Myocyte (in vitro differentiated cells): ENCODE data around the gene EYA3. TPM values are rescaled to one million over a fixed set of nuclear protein-coding genes. Genes with fewer than 3 reads are reported as not detected.

Experiments
- DNase-seq: peaks from one replicate; pipeline ENCODE4 v3.0.0-alpha.2; 2012; ENCODE audit warnings: low read depth
- total RNA-seq: library from RNA; depleted of rRNA; stranded (reverse); fragments of >200 nt; gene quantifications from 2 replicates; pipeline ENCODE4 v1.2.3, GENCODE V29; 2014

Gene EYA3
- total RNA-seq, 1 donor from 2014 or later = 22.0 TPM

- no peak for DNase-seq
These were observed 146.5 kb downstream of the EYA3 start for GRCh38 chr1:27941671-27942540.

GRCh38 chr1:27940870-27941560, 147.4 kb downstream of the EYA3 start:
- DNase-seq = no peak

GRCh38 chr1:27940297-27940696, 148.1 kb downstream of the EYA3 start:
- DNase-seq = peak; percentile 58

GRCh38 chr1:27938488-27938887, 149.9 kb downstream of the EYA3 start:
- no peak for DNase-seq

- DNase-seq = no peak
These were observed 150.9 kb downstream of the EYA3 start for GRCh38 chr1:27937524-27937836.

- DNase-seq = no peak
These were observed 152.0 kb downstream of the EYA3 start for GRCh38 chr1:27936370-27936769.

GRCh38 chr1:27935721-27936120, 152.7 kb downstream of the EYA3 start:
- no peak for DNase-seq

GRCh38 chr1:27934818-27935549, 153.4 kb downstream of the EYA3 start, which contains the start of gene SMPDL3B:
SMPDL3B (plus strand) TSS chr1:27935000; CDS start chr1:27935184, 184 bp downstream.
- DNase-seq = no peak

GRCh38 chr1:27931759-27932158, 156.7 kb downstream of the EYA3 start:
- DNase-seq = no peak

GRCh38 chr1:27931184-27931583, 157.2 kb downstream of the EYA3 start:
- DNase-seq = no peak

GRCh38 chr1:27928216-27928954, 160.0 kb downstream of the EYA3 start:
- no peak for DNase-seq

GRCh38 chr1:27922272-27922671, 166.1 kb downstream of the EYA3 start:
- DNase-seq = no peak

Other genes with a start within 250 kb of the EYA3 start
- gene THEMIS2, start 216.1 kb downstream of the EYA3 start, total RNA-seq = 27.3 and 30.6 TPM in 2 replicates
- 94.5 and 150 TPM in 2 replicates for gene RPA2, start 174.0 kb downstream of the EYA3 start, total RNA-seq
- gene SMPDL3B, start 153.6 kb downstream of the EYA3 start, total RNA-seq = not detected in 2 replicates
- gene XKR8, start 128.6 kb downstream of the EYA3 start, total RNA-seq = 5.1 and 6.6 TPM in 2 replicates
- not detected in 2 replicates for gene PTAFR, start 88.1 kb upstream of the EYA3 start, total RNA-seq
- gene DNAJC8, start 144.4 kb upstream of the EYA3 start, total RNA-seq = 67.7 and 82.3 TPM in 2 replicates
- gene ATP5IF1, start 147.5 kb upstream of the EYA3 start, total RNA-seq = 180 and 183 TPM in 2 replicates
- gene SESN2, start 170.9 kb upstream of the EYA3 start, total RNA-seq = 18.0 and 18.5 TPM in 2 replicates
- gene MED18, start 240.4 kb upstream of the EYA3 start, total RNA-seq = 9.2 and 15.2 TPM in 2 replicates